ENCODE measurements around the gene DNM2. TPM values are rescaled to one million over a fixed set of nuclear protein-coding genes. Genes with fewer than 3 reads are reported as not detected.
"Not testable (repeated sequence)": the region's sequence is repeated elsewhere in the genome, so short reads cannot be mapped to it uniquely, and the experiment has no call there.

DNM2 gene
- total RNA-seq, 1 experiment from 2014 or later, result 46.6 TPM

- peak; percentile 80 for DNase-seq (ENCODE audit: low read depth)
Measured at GRCh38 chr19:10863107-10863717, 145.3 kb downstream of the DNM2 start.

- peak; percentile 73 for DNase-seq (ENCODE audit: low read depth)
Measured at GRCh38 chr19:10864538-10864899, 146.6 kb downstream of the DNM2 start.

GRCh38 chr19:10866495-10866894, 148.6 kb downstream of the DNM2 start:
- no peak for DNase-seq (ENCODE audit: low read depth)

GRCh38 chr19:10868872-10869547, 151.1 kb downstream of the DNM2 start:
- no peak for DNase-seq (ENCODE audit: low read depth)

GRCh38 chr19:10869872-10870311, 152.0 kb downstream of the DNM2 start:
- DNase-seq (ENCODE audit: low read depth), result not testable (repeated sequence)

- no peak for DNase-seq (ENCODE audit: low read depth)
Measured at GRCh38 chr19:10870501-10870954, 152.6 kb downstream of the DNM2 start.

- DNase-seq (ENCODE audit: low read depth), result peak; percentile 94
Measured at GRCh38 chr19:10870955-10871603, 153.2 kb downstream of the DNM2 start, which contains the start of gene CARM1. Gene CARM1 (plus strand): TSS chr19:10871553. CDS start chr19:10871703, 150 bp downstream.

GRCh38 chr19:10871711-10872545, 154.0 kb downstream of the DNM2 start:
- no peak for DNase-seq (ENCODE audit: low read depth)

- no peak for DNase-seq (ENCODE audit: low read depth)
Measured at GRCh38 chr19:10872546-10873107, 154.7 kb downstream of the DNM2 start.

GRCh38 chr19:10874024-10874423, 156.1 kb downstream of the DNM2 start:
- no peak for DNase-seq (ENCODE audit: low read depth)

GRCh38 chr19:10876459-10877240, 158.8 kb downstream of the DNM2 start:
- no peak for DNase-seq (ENCODE audit: low read depth)

GRCh38 chr19:10877608-10878007, 159.7 kb downstream of the DNM2 start:
- not testable (repeated sequence) for DNase-seq (ENCODE audit: low read depth)

- no peak for DNase-seq (ENCODE audit: low read depth)
Measured at GRCh38 chr19:10878253-10878652, 160.4 kb downstream of the DNM2 start.

Other genes with a start within 250 kb of the DNM2 start
- gene KEAP1, start 214.7 kb upstream of the DNM2 start, total RNA-seq (2014; rRNA removed; shearing (Covaris generic)), result 46.1 and 62.7 TPM in 2 replicates
- 0.29 TPM in 1 of 2 replicates, not detected in the other for gene S1PR5, start 200.6 kb upstream of the DNM2 start, total RNA-seq (2014; rRNA removed; shearing (Covaris generic))
- gene ATG4D, start 174.2 kb upstream of the DNM2 start, total RNA-seq (2014; rRNA removed; shearing (Covaris generic)), result 13.2 and 16.3 TPM in 2 replicates
- 10.1 and 12.1 TPM in 2 replicates for gene KRI1, start 152.1 kb upstream of the DNM2 start, total RNA-seq (2014; rRNA removed; shearing (Covaris generic))
- gene CDKN2D, start 149.1 kb upstream of the DNM2 start, total RNA-seq (2014; rRNA removed; shearing (Covaris generic)), result 32.9 and 58.4 TPM in 2 replicates
- 0.49 and 2.5 TPM in 2 replicates for gene AP1M2, start 130.8 kb upstream of the DNM2 start, total RNA-seq (2014; rRNA removed; shearing (Covaris generic))
- 16.5 and 21.1 TPM in 2 replicates for gene SLC44A2, start 92.5 kb upstream of the DNM2 start, total RNA-seq (2014; rRNA removed; shearing (Covaris generic))
- 102 and 107 TPM in 2 replicates for gene ILF3, start 63.7 kb upstream of the DNM2 start, total RNA-seq (2014; rRNA removed; shearing (Covaris generic))
- 18.4 and 25.5 TPM in 2 replicates for gene QTRT1, start 16.6 kb upstream of the DNM2 start, total RNA-seq (2014; rRNA removed; shearing (Covaris generic))
- 39.8 and 77.3 TPM in 2 replicates for gene TMED1, start 118.1 kb downstream of the DNM2 start, total RNA-seq (2014; rRNA removed; shearing (Covaris generic))
- 0.36 TPM in 1 of 2 replicates, not detected in the other for gene C19orf38, start 130.3 kb downstream of the DNM2 start, total RNA-seq (2014; rRNA removed; shearing (Covaris generic))
- 22.2 and 23.9 TPM in 2 replicates for gene CARM1, start 153.5 kb downstream of the DNM2 start, total RNA-seq (2014; rRNA removed; shearing (Covaris generic))
- gene YIPF2, start 210.6 kb downstream of the DNM2 start, total RNA-seq (2014; rRNA removed; shearing (Covaris generic)), result 34.1 and 38.3 TPM in 2 replicates
- 20.4 and 32.0 TPM in 2 replicates for gene TIMM29, start 210.7 kb downstream of the DNM2 start, total RNA-seq (2014; rRNA removed; shearing (Covaris generic))
- 59.4 and 72.9 TPM in 2 replicates for gene SMARCA4, start 243.0 kb downstream of the DNM2 start, total RNA-seq (2014; rRNA removed; shearing (Covaris generic))